ENCODE results near the gene SORCS2. TPM values are rescaled to one million over a fixed set of nuclear protein-coding genes. Genes with fewer than 3 reads are reported as not detected.
A peak's percentile ranks its signal among the peaks of the same experiment; 100 is the strongest.

SORCS2 gene
- total and polyA plus RNA-seq, 12 donors: 0.67 to 15.5 (median 1.3) TPM

DNA sequence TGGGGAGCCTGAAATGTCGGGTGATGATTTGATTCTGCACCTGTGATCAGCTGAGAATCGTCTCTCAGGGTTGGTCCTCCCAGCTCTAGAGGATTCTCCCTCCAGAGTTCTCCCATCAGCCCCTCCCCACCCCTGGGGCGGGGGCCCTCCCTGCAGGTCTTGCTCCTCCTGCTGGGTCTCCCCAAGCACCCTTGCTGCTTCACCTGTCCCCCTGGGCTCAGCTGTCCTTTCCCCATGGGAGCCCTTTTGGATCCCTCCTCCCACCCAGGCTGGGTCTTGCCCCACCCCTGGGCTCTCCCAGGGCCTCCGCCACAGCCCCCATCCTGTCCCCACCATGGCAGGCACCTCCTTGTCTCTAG lies 220.2 kb downstream of the SORCS2 start:
- Histone ChIP-seq H3K27ac (no peak overlapping the region), H3K36me3 (replicated peaks in 1 of 2) (no peaks in the 10 kb centered on the region), H3K27me3 (no peaks in the 10 kb centered on the region), H3K4me1 (replicated peaks in 1 of 2) (no peaks in the 10 kb centered on the region), H3K4me3 (no peak overlapping the region), H3K9me3 (replicated peaks in 1 of 3) (peaks cover 0 to 4% (median 0%) of the 10 kb centered on the region in 3 donors)
- 46 to 81% (median 72%) methylated on average over 3 to 4 of the region's 4 CpGs for whole genome bisulfite sequencing, 4 donors
- intact Hi-C loops (cut with DNase I): no loop called here
- peak in 1 of 7 donors; percentile 4 for DNase-seq
- TF ChIP-seq CTCF (IDR thresholded peaks at IDR 0.05): no peak
- no peak for TF ChIP-seq POLR2A (IDR thresholded peaks at IDR 0.05)

DNA sequence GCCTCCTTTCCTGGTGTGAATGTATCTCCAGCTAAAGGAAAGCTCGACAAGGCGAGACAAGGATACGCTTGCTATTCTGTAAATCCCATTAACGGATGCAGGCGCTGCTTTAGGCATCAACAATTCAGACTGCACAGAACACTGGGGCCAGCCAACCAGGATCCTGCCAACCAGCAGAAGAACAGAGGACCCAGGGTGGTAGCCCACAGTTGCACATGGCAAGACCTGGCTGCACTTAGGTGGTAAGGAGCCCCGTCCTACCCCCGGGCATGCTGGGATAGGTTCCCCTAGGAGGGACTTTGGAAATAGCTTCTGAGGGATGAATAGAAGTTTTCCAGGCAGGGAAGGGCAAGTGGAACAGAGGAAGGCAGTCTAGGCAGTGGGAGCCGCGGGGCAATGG lies 221.7 kb downstream of the SORCS2 start:
- TF ChIP-seq POLR2A (IDR thresholded peaks at IDR 0.05): no peak
- TF ChIP-seq CTCF (IDR thresholded peaks at IDR 0.05): no peak
- Histone ChIP-seq H3K27me3 (no peaks in the 10 kb centered on the region), H3K27ac (no peak overlapping the region), H3K4me3 (no peak overlapping the region), H3K4me1 (replicated peaks in 1 of 2) (no peaks in the 10 kb centered on the region), H3K9me3 (replicated peaks in 1 of 3) (no peaks in the 10 kb centered on the region), H3K36me3 (replicated peaks in 1 of 2) (no peaks in the 10 kb centered on the region)
- intact Hi-C loops (cut with DNase I): no loop called here
- WGBS, 4 donors: 71 to 84% (median 80%) methylated on average over 9 of the region's 9 CpGs
- DNase-seq: peak in 1 of 7 donors; percentile 2

DNA sequence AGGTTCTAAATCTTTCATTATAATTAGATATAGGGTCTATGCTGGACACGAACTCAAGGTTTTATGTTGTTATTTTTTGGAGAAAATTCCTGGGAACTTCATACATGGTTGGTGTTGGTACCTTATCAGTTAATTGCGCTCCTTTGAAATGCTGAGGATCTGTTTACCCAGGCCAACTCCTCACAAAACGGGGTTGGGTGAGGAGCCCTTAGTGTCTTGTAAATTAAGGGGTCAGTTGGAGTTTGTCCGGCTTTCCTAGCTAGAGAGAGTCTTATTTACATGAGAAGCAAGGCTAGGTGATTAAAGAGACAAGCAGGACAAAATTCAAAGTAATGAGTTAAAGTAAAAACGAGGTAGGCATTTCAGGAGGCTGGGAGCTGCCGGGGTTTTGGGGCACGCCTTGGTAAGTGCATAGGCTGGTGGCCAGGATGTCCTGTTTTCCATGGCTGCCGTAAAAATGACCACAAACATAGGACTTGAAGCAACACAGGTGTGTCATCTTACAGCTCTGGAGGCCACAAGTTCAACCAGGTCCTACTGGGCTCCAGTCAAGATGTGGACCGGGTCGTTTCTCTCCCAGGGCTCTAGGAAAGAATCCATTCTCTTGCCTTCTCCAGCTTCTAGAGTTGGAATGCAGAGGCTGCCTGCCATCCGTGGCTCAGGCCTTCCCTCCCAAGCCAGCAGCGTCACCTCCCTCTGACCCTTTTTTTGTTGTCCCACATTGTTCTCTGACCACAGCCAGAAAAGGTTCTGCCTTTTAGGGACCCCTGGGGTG lies 222.6 kb downstream of the SORCS2 start:
- TF ChIP-seq POLR2A (IDR thresholded peaks at IDR 0.05) (no peak), CTCF (IDR thresholded peaks at IDR 0.05) (no peak)
- intact Hi-C loops (cut with DNase I): no loop called here
- no peak overlapping the region for H3K4me3 ChIP-seq
- H3K9me3 ChIP-seq (replicated peaks in 1 of 3): no peaks in the 10 kb centered on the region
- no peaks in the 10 kb centered on the region for H3K4me1 ChIP-seq (replicated peaks in 1 of 2)
- 49 to 54% (median 53%) methylated on average over 10 to 12 of the region's 12 CpGs for WGBS, 4 donors
- no peaks in the 10 kb centered on the region for H3K36me3 ChIP-seq (replicated peaks in 1 of 2)
- H3K27ac ChIP-seq: no peak overlapping the region
- DNase-seq: peak in 1 of 7 donors; percentile 2
- H3K27me3 ChIP-seq: no peaks in the 10 kb centered on the region

DNA sequence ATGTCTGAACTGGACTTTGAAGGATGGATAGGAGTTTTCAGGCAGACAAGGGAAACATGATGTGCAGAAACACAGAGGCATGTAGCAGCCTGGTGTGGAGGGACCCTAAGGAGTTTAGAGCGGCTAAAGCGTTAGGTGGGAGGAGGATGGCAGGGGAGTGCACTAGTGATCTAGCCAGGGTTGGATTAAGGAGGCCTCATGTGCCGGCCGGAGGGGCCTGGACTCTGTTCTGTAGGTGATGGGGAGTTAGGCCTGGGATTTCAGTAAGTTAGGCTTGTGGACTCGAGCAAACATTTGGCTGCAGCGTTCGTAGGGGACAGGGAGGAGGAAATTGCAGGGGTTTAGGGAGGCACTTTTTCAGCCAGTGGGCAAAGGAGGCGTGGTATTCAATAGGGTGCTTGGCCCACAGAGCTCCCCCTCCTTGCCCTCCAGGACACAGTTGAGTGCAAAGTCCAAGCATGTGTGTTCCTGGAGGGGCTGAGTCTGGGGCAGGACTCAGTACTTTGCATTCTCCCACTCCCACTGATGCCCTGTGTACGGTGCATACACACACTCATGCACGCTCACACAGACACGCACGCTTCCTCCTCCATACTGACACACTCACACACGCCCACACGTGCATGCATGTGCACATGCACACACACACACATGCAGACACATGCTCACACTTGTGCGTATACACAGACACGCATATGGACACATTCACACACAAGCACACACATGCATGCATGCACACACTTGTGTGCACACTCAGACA lies 223.8 kb downstream of the SORCS2 start:
- TF ChIP-seq POLR2A (IDR thresholded peaks at IDR 0.05) (no peak), CTCF (IDR thresholded peaks at IDR 0.05) (no peak)
- Histone ChIP-seq H3K27me3 (no peaks in the 10 kb centered on the region), H3K9me3 (replicated peaks in 1 of 3) (no peaks in the 10 kb centered on the region), H3K4me1 (replicated peaks in 1 of 2) (no peaks in the 10 kb centered on the region), H3K27ac (no peak overlapping the region), H3K36me3 (replicated peaks in 1 of 2) (no peaks in the 10 kb centered on the region), H3K4me3 (no peak overlapping the region)
- WGBS, 4 donors: 79 to 85% (median 81%) methylated on average over 16 of the region's 16 CpGs
- DNase-seq: peak in 2 of 7 donors; percentile 2 to 5
- intact Hi-C loops (cut with DNase I): no loop called here
